ENCODE data around the gene SAP30. TPM values are rescaled to one million over a fixed set of nuclear protein-coding genes. Genes with fewer than 3 reads are reported as not detected.

Gene SAP30
- polyA plus RNA-seq, 1 donor (not counting 4 experiments of a cell fraction or from before 2014, with no cell fraction given) = 12.9 TPM

GRCh38 chr4:173328236-173328901, 42.4 kb upstream of the SAP30 start:
- FAIRE-seq (no peak), DNase-seq (ENCODE audit: low read depth, low spot score) (no peak)
- no peak overlapping the region for H2AFZ ChIP-seq (ENCODE audit: control insufficient read depth, low read length)
- H3K9me1 ChIP-seq (ENCODE audit: control insufficient read depth, extremely low read depth, insufficient read depth, low read length) = no peaks in the 10 kb centered on the region
- no peaks in the 10 kb centered on the region for H3K27me3 ChIP-seq (ENCODE audit: control insufficient read depth, extremely low read depth, insufficient read depth, low read length)
- peaks cover 4% of the 10 kb centered on the region for H4K20me1 ChIP-seq (ENCODE audit: control insufficient read depth, extremely low read depth, insufficient read depth, low read length)
- no peak overlapping the region for H3K4me3 ChIP-seq (ENCODE audit: control insufficient read depth in 2 of 3, extremely low read depth in 1 of 3, insufficient read depth in 2 of 3, low read depth in 1 of 3, low read length in 3 of 3)
- TF ChIP-seq EZH2 (IDR thresholded peaks at IDR 0.05; ENCODE audit: low read length) (no peak), CTCF (optimal IDR thresholded peaks at IDR 0.05 in 1 of 3, IDR thresholded peaks at IDR 0.05 in 1 of 3, conservative IDR thresholded peaks at IDR 0.05 in 1 of 3; ENCODE audit: extremely low read depth in 1 of 3, insufficient read depth in 2 of 3, low read length in 3 of 3) (no peak)
- H3K9me3 ChIP-seq (ENCODE audit: control insufficient read depth, low read depth, low read length) = no peaks in the 10 kb centered on the region
- no peak overlapping the region for H3K27ac ChIP-seq (ENCODE audit: control insufficient read depth, insufficient read depth, low read length)
- no peak overlapping the region for H3K9ac ChIP-seq (ENCODE audit: control insufficient read depth, extremely low read depth, insufficient read depth, low read length)
- H3K36me3 ChIP-seq (ENCODE audit: control insufficient read depth in 2 of 2, extremely low read depth in 1 of 2, insufficient read depth in 2 of 2, low read length in 2 of 2) = peaks cover 0 to 16% of the 10 kb centered on the region in 2 experiments
- no peak overlapping the region for H3K4me2 ChIP-seq (ENCODE audit: control insufficient read depth, extremely low read depth, insufficient read depth, low read depth, low read length)
- H3K4me1 ChIP-seq (ENCODE audit: control insufficient read depth, extremely low read depth, insufficient read depth, low read length) = peaks cover 6% of the 10 kb centered on the region
- dilution Hi-C loops (cut with MboI; ENCODE audit: extremely low pct_ligation_motif_present, low sequenced_read_pairs) = no loop called here
- peaks cover 16% of the 10 kb centered on the region for H3K79me2 ChIP-seq (ENCODE audit: control insufficient read depth, insufficient read depth, low read length)

GRCh38 chr4:173330590-173330989, 40.2 kb upstream of the SAP30 start:
- TF ChIP-seq CTCF (optimal IDR thresholded peaks at IDR 0.05 in 1 of 3, IDR thresholded peaks at IDR 0.05 in 1 of 3, conservative IDR thresholded peaks at IDR 0.05 in 1 of 3; ENCODE audit: extremely low read depth in 1 of 3, insufficient read depth in 2 of 3, low read length in 3 of 3) (no peak), EZH2 (IDR thresholded peaks at IDR 0.05; ENCODE audit: low read length) (no peak)
- Histone ChIP-seq H3K36me3 (ENCODE audit: control insufficient read depth in 2 of 2, extremely low read depth in 1 of 2, insufficient read depth in 2 of 2, low read length in 2 of 2) (peaks cover 0 to 13% of the 10 kb centered on the region in 2 experiments), H3K27me3 (ENCODE audit: control insufficient read depth, extremely low read depth, insufficient read depth, low read length) (no peaks in the 10 kb centered on the region), H3K9me1 (ENCODE audit: control insufficient read depth, extremely low read depth, insufficient read depth, low read length) (no peaks in the 10 kb centered on the region), H3K9ac (ENCODE audit: control insufficient read depth, extremely low read depth, insufficient read depth, low read length) (no peak overlapping the region), H3K79me2 (ENCODE audit: control insufficient read depth, insufficient read depth, low read length) (peaks cover 18% of the 10 kb centered on the region), H3K27ac (ENCODE audit: control insufficient read depth, insufficient read depth, low read length) (no peak overlapping the region), H3K9me3 (ENCODE audit: control insufficient read depth, low read depth, low read length) (no peaks in the 10 kb centered on the region), H3K4me1 (ENCODE audit: control insufficient read depth, extremely low read depth, insufficient read depth, low read length) (peaks cover 9% of the 10 kb centered on the region), H4K20me1 (ENCODE audit: control insufficient read depth, extremely low read depth, insufficient read depth, low read length) (peaks cover 4% of the 10 kb centered on the region), H3K4me2 (ENCODE audit: control insufficient read depth, extremely low read depth, insufficient read depth, low read depth, low read length) (no peak overlapping the region), H2AFZ (ENCODE audit: control insufficient read depth, low read length) (no peak overlapping the region), H3K4me3 (ENCODE audit: control insufficient read depth in 2 of 3, extremely low read depth in 1 of 3, insufficient read depth in 2 of 3, low read depth in 1 of 3, low read length in 3 of 3) (no peak overlapping the region)
- FAIRE-seq (no peak), DNase-seq (ENCODE audit: low read depth, low spot score) (no peak)
- dilution Hi-C loops (cut with MboI; ENCODE audit: extremely low pct_ligation_motif_present, low sequenced_read_pairs) = no loop called here

All from keratinocyte (primary cell).